Transverse colon (tissue), 4 donors: ENCODE results near the gene ECHDC1. TPM values are rescaled to one million over a fixed set of nuclear protein-coding genes. Genes with fewer than 3 reads are reported as not detected.

Source experiments
- DNase-seq: peaks from one replicate; pipeline ENCODE4 v3.0.0-alpha.2; 2019
- H3K27ac ChIP-seq, 4 donors: fragments of 200-600 bp; sonication (generic); 2 replicates each; pipeline ENCODE4 v1.5.1; 2016 to 2018; ENCODE audit warnings: inconsistent platforms in 4 of 4
- H3K27me3 ChIP-seq: fragments of 200-600 bp; sonication (generic); 2 replicates; pipeline ENCODE4 v1.5.1; 2017; ENCODE audit warnings: inconsistent platforms
- H3K36me3 ChIP-seq, 4 donors: fragments of 200-600 bp; sonication (generic); 2 replicates each; pipeline ENCODE4 v1.5.1; 2017 to 2019; ENCODE audit warnings: inconsistent platforms in 4 of 4
- H3K4me1 ChIP-seq, 4 donors: fragments of 200-600 bp; sonication (generic); 2 replicates each; pipeline ENCODE4 v1.5.1; 2017 to 2020; ENCODE audit warnings: inconsistent platforms in 4 of 4
- H3K4me3 ChIP-seq, 4 donors: fragments of 200-600 bp; sonication (generic); 1 replicate in 1 of 4; 2 replicates in 3 of 4; pipeline versions ENCODE4 v1.5.1 to v1.6.1; 2017 to 2019; ENCODE audit warnings: inconsistent platforms in 4 of 4
- H3K9me3 ChIP-seq, 2 donors: fragments of 200-600 bp; sonication (generic); 2 replicates each; pipeline ENCODE4 v1.5.1; 2017 to 2019; ENCODE audit warnings: inconsistent platforms in 2 of 2
- CTCF ChIP-seq, 5 experiments: fragments of 200-600 bp in 3 of 5; fragments of 450-650 bp in 2 of 5; sonication (generic) in 3 of 5; IDR thresholded peaks; 1 replicate in 2 of 5; 2 replicates in 3 of 5; pipeline ENCODE4 v1.5.1; 2016 to 2017; ENCODE audit warnings: antibody characterized with exemption in 5 of 5, inconsistent platforms in 3 of 5, mild to moderate bottlenecking in 2 of 5, moderate library complexity in 1 of 5
- EP300 ChIP-seq: sonication (generic); formaldehyde crosslinking; IDR thresholded peaks from one replicate; pipeline ENCODE4 v1.6.1; 2017; ENCODE audit warnings: antibody characterized with exemption, low read depth
- POLR2A ChIP-seq: fragments of 450-650 bp; IDR thresholded peaks from one replicate; pipeline ENCODE4 v1.6.1; 2016; ENCODE audit warnings: antibody characterized with exemption, mild to moderate bottlenecking, moderate library complexity
- POLR2AphosphoS5 ChIP-seq, 3 donors: sonication (generic); formaldehyde crosslinking; IDR thresholded peaks; one replicate each; pipeline ENCODE4 v1.6.1; 2016; ENCODE audit warnings: antibody characterized with exemption in 3 of 3
- WGBS, 2 donors: methylation state at CpG; one replicate each; pipeline ENCODE4 v1.1.5; 2018; ENCODE audit warnings: low coverage in 1 of 2; 5-methylcytosine and 5-hydroxymethylcytosine counted together
- in situ Hi-C, 4 donors: fragments of 200-750 bp; cut with MboI; loops; one replicate each; pipeline versions ENCODE4 v1.15.0 to v1.15.1; 2017; ENCODE audit warnings: low sequenced_read_pairs in 3 of 4, low pct_ligation_motif_present in 1 of 4, low pct_unique_long_range_greater_than_20kb in 1 of 4
- intact Hi-C: fragments of 100-400 bp; cut with DNase I; formaldehyde crosslinking; loops from one replicate; pipeline ENCODE4 v1.15.1; 2023; ENCODE audit warnings: low total_unique reads
- total RNA-seq, 4 donors: library from RNA; depleted of rRNA; stranded (reverse); fragments of >200 nt; gene quantifications; one replicate each; pipeline ENCODE4 v1.1.0, GENCODE V29; 2016

Gene ECHDC1
- total RNA-seq, 4 donors from 2014 or later = 13.1 to 77.8 (median 59.6) TPM

DNA sequence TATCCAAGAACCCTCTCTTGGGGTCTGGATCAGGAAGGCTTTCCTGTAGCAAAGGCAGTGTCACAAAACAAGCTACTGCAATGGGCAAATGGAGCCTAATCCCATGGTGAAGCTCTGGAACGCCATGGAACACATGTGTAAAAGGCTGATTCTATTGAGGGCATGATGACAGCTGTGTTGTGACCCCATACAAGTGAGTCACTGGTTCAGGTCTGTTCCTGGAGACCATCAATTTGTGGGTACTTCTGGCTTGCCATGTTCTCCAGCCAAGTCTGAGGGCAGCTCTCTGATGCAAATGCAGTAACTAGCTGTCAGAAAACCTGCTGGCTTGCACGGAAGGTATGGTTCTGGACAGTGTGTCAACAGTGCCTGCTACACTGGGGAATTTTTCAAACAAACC, 33.3 kb upstream of the ECHDC1 start:
- Histone ChIP-seq H3K36me3 (no peaks in the 10 kb centered on the region), H3K27ac (no peak overlapping the region), H3K9me3 (no peaks in the 10 kb centered on the region), H3K4me3 (no peak overlapping the region), H3K27me3 (no peaks in the 10 kb centered on the region), H3K4me1 (no peaks in the 10 kb centered on the region)
- TF ChIP-seq CTCF (IDR thresholded peaks at IDR 0.05) = no peak
- TF ChIP-seq POLR2A = no peak
- TF ChIP-seq POLR2AphosphoS5 (IDR thresholded peaks at IDR 0.05) = no peak
- intact Hi-C loops (no loop called here), in situ Hi-C loops (no loop called here)
- no peak for DNase-seq
- 97% methylated on average over 2 of the region's 2 CpGs; no CpG with 5 or more reads in 1 of the 2 donors for WGBS, 2 donors

DNA sequence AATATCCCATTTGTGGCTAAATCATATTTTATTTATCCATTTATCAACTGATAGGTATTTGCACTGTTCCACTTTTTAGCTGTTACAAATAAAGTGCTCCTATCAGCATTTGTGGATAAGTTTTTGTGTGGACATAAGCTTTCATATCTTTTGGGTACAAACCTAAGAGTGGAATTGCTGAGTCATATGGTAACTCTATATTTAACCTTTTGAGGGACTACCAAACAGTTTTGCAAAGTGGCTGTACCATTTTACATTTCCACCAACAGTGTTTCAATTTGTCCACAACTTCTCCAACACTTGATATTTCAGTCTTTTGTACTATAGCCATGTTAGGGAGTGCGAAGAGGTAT, 23.6 kb upstream of the ECHDC1 start:
- in situ Hi-C loops = no loop called here
- H3K4me3 ChIP-seq = no peak overlapping the region
- no peaks in the 10 kb centered on the region for H3K27me3 ChIP-seq
- H3K36me3 ChIP-seq = no peaks in the 10 kb centered on the region
- DNase-seq = no peak
- peaks cover 0 to 3% (median 0%) of the 10 kb centered on the region in 4 donors for H3K4me1 ChIP-seq
- 92 to 100% methylated on average over 1 of the region's 1 CpG for WGBS, 2 donors
- TF ChIP-seq POLR2AphosphoS5 (IDR thresholded peaks at IDR 0.05) (no peak), EP300 (no peak), CTCF (IDR thresholded peaks at IDR 0.05) (no peak), POLR2A (no peak)
- intact Hi-C loops = loop anchor here (10.0 kb wide), 1 partner anchor 48 kb away; no protein-coding TSS in a partner anchor
- H3K9me3 ChIP-seq = no peaks in the 10 kb centered on the region
- peak overlapping the region in 1 of 4 donors; percentile 25 for H3K27ac ChIP-seq

- Histone ChIP-seq H3K27me3 (no peaks in the 10 kb centered on the region), H3K27ac (peak overlapping the region in 3 of 4 donors; percentile 33 to 45 (median 39)), H3K4me3 (no peak overlapping the region), H3K4me1 (peaks cover 0 to 3% (median 0%) of the 10 kb centered on the region in 4 donors), H3K36me3 (no peaks in the 10 kb centered on the region), H3K9me3 (no peaks in the 10 kb centered on the region)
- WGBS, 2 donors = 41 to 47% methylated on average over 5 of the region's 5 CpGs
- DNase-seq = no peak
- intact Hi-C loops (loop anchor here (10.0 kb wide), 1 partner anchor 48 kb away; no protein-coding TSS in a partner anchor), in situ Hi-C loops (no loop called here)
- no peak for TF ChIP-seq CTCF (IDR thresholded peaks at IDR 0.05)
- TF ChIP-seq EP300 = no peak
- TF ChIP-seq POLR2AphosphoS5 (IDR thresholded peaks at IDR 0.05) = no peak
- TF ChIP-seq POLR2A = no peak
Measured at GRCh38 chr6:127366282-127367022, 23.0 kb upstream of the ECHDC1 start.

DNA sequence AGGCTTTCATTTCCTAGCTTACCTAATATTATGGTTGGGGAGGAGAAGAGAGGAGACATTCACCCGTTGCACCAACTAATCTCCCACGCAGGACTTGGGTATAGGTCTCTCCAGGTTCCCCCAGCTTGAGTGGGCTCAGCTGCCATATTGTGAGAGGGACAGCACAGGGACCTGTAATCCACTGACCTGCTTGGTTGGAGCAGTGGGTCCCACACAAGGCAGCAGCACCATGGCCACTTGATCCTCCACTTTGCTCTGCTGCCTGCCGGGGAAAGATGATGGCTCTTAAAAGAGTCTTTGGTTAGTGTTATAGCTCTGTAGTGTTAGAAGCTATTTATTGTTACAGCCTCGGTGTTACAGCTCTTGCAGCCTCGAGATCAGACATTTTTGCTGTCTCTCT, 22.5 kb upstream of the ECHDC1 start:
- Histone ChIP-seq H3K27ac (peak overlapping the region in 3 of 4 donors; percentile 33 to 45 (median 39)), H3K27me3 (no peaks in the 10 kb centered on the region), H3K9me3 (no peaks in the 10 kb centered on the region), H3K4me1 (peaks cover 0 to 3% (median 0%) of the 10 kb centered on the region in 4 donors), H3K36me3 (no peaks in the 10 kb centered on the region), H3K4me3 (no peak overlapping the region)
- in situ Hi-C loops = no loop called here
- intact Hi-C loops = loop anchor here (10.0 kb wide), 1 partner anchor 49 kb away; no protein-coding TSS in a partner anchor
- no peak for TF ChIP-seq POLR2A
- no peak for TF ChIP-seq POLR2AphosphoS5 (IDR thresholded peaks at IDR 0.05)
- no peak for TF ChIP-seq EP300
- no peak for TF ChIP-seq CTCF (IDR thresholded peaks at IDR 0.05)
- 80 to 84% methylated on average over 1 to 5 of the region's 5 CpGs for WGBS, 2 donors
- DNase-seq = no peak
